ENCODE results near the gene PACSIN1.

GRCh38 chr6:34527751-34528670 is 62.1 kb downstream of the PACSIN1 start:
- TF ChIP-seq POLR2AphosphoS5 (IDR thresholded peaks at IDR 0.05) (no peak), CTCF (IDR thresholded peaks at IDR 0.05) (no peak), POLR2A (IDR thresholded peaks at IDR 0.05) (no peak)

Measured in breast epithelium (tissue), 3 donors.